Astrocyte (in vitro differentiated cells and primary cell): ENCODE data around the gene ASTN1. TPM values are rescaled to one million over a fixed set of nuclear protein-coding genes. Genes with fewer than 3 reads are reported as not detected.

Source experiments
- DNase-seq: peaks from one replicate; pipeline ENCODE4 v3.0.0-alpha.2; 2010; ENCODE audit warnings: low read depth
- FAIRE-seq: peaks from 2 replicates; lab custom pipeline; 2011; peaks lifted over from hg19 to GRCh38; lab: Jason Lieb, UNC
- H2AFZ ChIP-seq: 2 replicates; pipeline ENCODE4 v1.6.0; 2012; ENCODE audit warnings: low read depth, low read length, inconsistent platforms
- H3K27ac ChIP-seq: 2 replicates; pipeline ENCODE4 v1.5.1; 2011; ENCODE audit warnings: low read depth, low read length, inconsistent platforms
- H3K27me3 ChIP-seq: 2 replicates; pipeline ENCODE4 v1.6.0; 2011; ENCODE audit warnings: low read length, inconsistent platforms; ENCODE audit not compliant: insufficient read depth
- H3K36me3 ChIP-seq: 2 replicates; pipeline ENCODE4 v1.5.1; 2011; ENCODE audit warnings: low read length, inconsistent platforms; ENCODE audit not compliant: insufficient read depth
- H3K4me1 ChIP-seq: 2 replicates; pipeline ENCODE4 v1.5.1; 2011; ENCODE audit warnings: low read length, inconsistent platforms; ENCODE audit not compliant: insufficient read depth
- H3K4me2 ChIP-seq: 2 replicates; pipeline ENCODE4 v1.6.0; 2012; ENCODE audit warnings: low read length, inconsistent platforms
- H3K4me3 ChIP-seq: 2 replicates; pipeline ENCODE4 v1.5.1; 2011; ENCODE audit warnings: low read depth, mild to moderate bottlenecking, low read length, inconsistent platforms; ENCODE audit not compliant: insufficient read depth
- H3K79me2 ChIP-seq: 2 replicates; pipeline ENCODE4 v1.6.0; 2012; ENCODE audit warnings: mild to moderate bottlenecking, low read length, inconsistent platforms; ENCODE audit not compliant: insufficient read depth
- H3K9ac ChIP-seq: 2 replicates; pipeline ENCODE4 v1.6.0; 2012; ENCODE audit warnings: mild to moderate bottlenecking, low read length, inconsistent platforms
- H3K9me3 ChIP-seq: 2 replicates; pipeline ENCODE4 v1.5.1; 2012; ENCODE audit warnings: low read depth, mild to moderate bottlenecking, low read length, inconsistent platforms; ENCODE audit not compliant: insufficient read depth
- H4K20me1 ChIP-seq: 2 replicates; pipeline ENCODE4 v1.6.0; 2012; ENCODE audit warnings: low read length, inconsistent platforms; ENCODE audit not compliant: insufficient read depth
- H3K27ac Mint-ChIP-seq: one replicate; pipeline ENCODE4 v1.8.0; 2021; ENCODE audit warnings: mild to moderate bottlenecking, mixed read lengths; ENCODE audit not compliant: unreplicated experiment
- H3K27me3 Mint-ChIP-seq: one replicate; pipeline ENCODE4 v1.8.0; 2021; ENCODE audit warnings: low read depth, mixed read lengths; ENCODE audit not compliant: unreplicated experiment
- H3K36me3 Mint-ChIP-seq: one replicate; pipeline ENCODE4 v1.8.0; 2021; ENCODE audit warnings: low read depth, mixed read lengths; ENCODE audit not compliant: unreplicated experiment
- H3K4me1 Mint-ChIP-seq: one replicate; pipeline ENCODE4 v1.8.0; 2021; ENCODE audit warnings: low read depth, mixed read lengths; ENCODE audit not compliant: unreplicated experiment
- H3K4me3 Mint-ChIP-seq: one replicate; pipeline ENCODE4 v1.8.0; 2021; ENCODE audit warnings: mild to moderate bottlenecking, moderate library complexity, mixed read lengths; ENCODE audit not compliant: unreplicated experiment
- H3K9me3 Mint-ChIP-seq: one replicate; pipeline ENCODE4 v1.8.0; 2021; ENCODE audit warnings: mild to moderate bottlenecking, mixed read lengths; ENCODE audit not compliant: unreplicated experiment
- CTCF ChIP-seq: IDR thresholded peaks from 2 replicates; pipeline ENCODE4 v1.5.1; 2011; ENCODE audit warnings: low read depth, mild to moderate bottlenecking, inconsistent platforms, low read length, moderate library complexity; ENCODE audit not compliant: insufficient read depth
- EZH2 ChIP-seq: IDR thresholded peaks from 2 replicates; pipeline ENCODE4 v1.6.1; 2012; ENCODE audit warnings: mild to moderate bottlenecking, low read length, inconsistent platforms; ENCODE audit not compliant: insufficient read depth
- total RNA-seq: library from RNA; stranded (reverse); gene quantifications from 2 replicates; pipeline ENCODE4 v1.2.1, GENCODE V29; 2021

Gene ASTN1
- total RNA-seq, 1 donor from 2014 or later, result 0.50 TPM

GRCh38 chr1:177088966-177089365 lies 75.5 kb downstream of the ASTN1 start:
- peaks cover 5% of the 10 kb centered on the region for H3K27me3 Mint-ChIP-seq
- H3K27me3 ChIP-seq, result no peaks in the 10 kb centered on the region
- H3K27ac Mint-ChIP-seq, result no peak overlapping the region

GRCh38 chr1:177082855-177083693 lies 81.4 kb downstream of the ASTN1 start:
- DNase-seq, result peak; percentile 25
- H3K4me1 Mint-ChIP-seq, result no peaks in the 10 kb centered on the region
- no peak overlapping the region for H3K4me2 ChIP-seq

More at GRCh38 chr1:177088966-177089365, 75.5 kb downstream of the ASTN1 start:
- Histone ChIP-seq H2AFZ (no peak overlapping the region), H3K4me2 (no peak overlapping the region), H3K4me1 (no peaks in the 10 kb centered on the region), H3K36me3 (no peaks in the 10 kb centered on the region), H3K9ac (no peak overlapping the region), H3K4me3 (no peak overlapping the region), H3K9me3 (no peaks in the 10 kb centered on the region), H3K79me2 (no peaks in the 10 kb centered on the region), H3K27ac (no peak overlapping the region), H4K20me1 (no peaks in the 10 kb centered on the region)
- Mint-ChIP-seq H3K36me3 (no peaks in the 10 kb centered on the region), H3K4me1 (no peaks in the 10 kb centered on the region), H3K9me3 (no peaks in the 10 kb centered on the region), H3K4me3 (no peak overlapping the region)
- DNase-seq (no peak), FAIRE-seq (no peak)
- TF ChIP-seq CTCF, result no peak
- no peak for TF ChIP-seq EZH2

More at GRCh38 chr1:177082855-177083693, 81.4 kb downstream of the ASTN1 start:
- FAIRE-seq, result no peak
- TF ChIP-seq EZH2 (no peak), CTCF (no peak)
- Histone ChIP-seq H3K9ac (no peak overlapping the region), H3K4me1 (peaks cover 7% of the 10 kb centered on the region), H3K27me3 (no peaks in the 10 kb centered on the region), H3K79me2 (no peaks in the 10 kb centered on the region), H4K20me1 (no peaks in the 10 kb centered on the region), H3K9me3 (no peaks in the 10 kb centered on the region), H3K4me3 (no peak overlapping the region), H2AFZ (no peak overlapping the region), H3K27ac (no peak overlapping the region), H3K36me3 (no peaks in the 10 kb centered on the region)
- Mint-ChIP-seq H3K36me3 (no peaks in the 10 kb centered on the region), H3K27me3 (peaks cover 11% of the 10 kb centered on the region), H3K4me3 (no peak overlapping the region), H3K9me3 (no peaks in the 10 kb centered on the region), H3K27ac (no peak overlapping the region)
